HepG2 (cell line): ENCODE measurements around the gene CPT1B. TPM values are rescaled to one million over a fixed set of nuclear protein-coding genes. Genes with fewer than 3 reads are reported as not detected.

Experiments used
- ATAC-seq: fragments of 200-7000 bp; cut with Tn5 transposase; 3 replicates; pipeline ENCODE4 v1.9.1; 2020; ENCODE audit warnings: mild to moderate bottlenecking, moderate library complexity
- BruUV-seq: library from RNA; stranded (reverse); fragments of 400-500 nt; replicated peaks from 2 replicates; lab custom pipeline; 2021; lab: Mats Ljungman, UMichigan
- CTCF ChIA-PET: fragments of 300-600 bp; formaldehyde crosslinking; extraction: SDS; loops from one replicate; lab custom pipeline; 2021; ENCODE audit warnings: low total read pairs, inconsistent platforms, low intra/inter-chr PET ratio; lab: Yijun Ruan, JAX
- POLR2A ChIA-PET: fragments of 350-600 bp; sonication (Branson Sonifier 250); formaldehyde crosslinking; loops from one replicate; lab custom pipeline; 2020; ENCODE audit warnings: antibody characterized with exemption, inconsistent platforms; lab: Yijun Ruan, JAX
- DNase-seq: peaks from one replicate; pipeline ENCODE4 v3.0.0-alpha.2; 2015; ENCODE audit warnings: low spot score
- FAIRE-seq: peaks from 3 replicates; lab custom pipeline; 2011; peaks lifted over from hg19 to GRCh38; lab: Jason Lieb, UNC
- H2AFZ ChIP-seq: one replicate; pipeline ENCODE4 v1.6.1; 2011; ENCODE audit warnings: low read length, inconsistent platforms
- H3K27ac ChIP-seq: fragments of 300-600 bp; 3 replicates; pipeline ENCODE4 v1.8.0; 2011; ENCODE audit warnings: mixed run types, mild to moderate bottlenecking, mixed read lengths, low read length, inconsistent platforms; ENCODE audit not compliant: insufficient read depth; ENCODE audit errors: extremely low read length
- H3K27me3 ChIP-seq, 2 experiments: fragments of 200-600 bp in 1 of 2; 2 replicates in 1 of 2; 3 replicates in 1 of 2; pipeline versions ENCODE4 v1.6.0 to v1.8.0; 2011; ENCODE audit warnings: low read length in 2 of 2, mild to moderate bottlenecking in 2 of 2, moderate library complexity in 2 of 2, inconsistent platforms in 1 of 2; ENCODE audit not compliant: insufficient read depth in 2 of 2, control insufficient read depth in 1 of 2
- H3K36me3 ChIP-seq, 2 experiments: fragments of 200-600 bp in 1 of 2; replicated peaks in 1 of 2; 2 replicates in 1 of 2; 3 replicates in 1 of 2; pipeline versions ENCODE4 v1.5.1 to v1.8.0; 2011; ENCODE audit warnings: low read length in 2 of 2, inconsistent platforms in 1 of 2; ENCODE audit not compliant: insufficient read depth in 2 of 2, control insufficient read depth in 1 of 2
- H3K4me1 ChIP-seq: 2 replicates; pipeline ENCODE4 v1.5.1; 2012; ENCODE audit warnings: low read length, inconsistent platforms; ENCODE audit not compliant: insufficient read depth
- H3K4me2 ChIP-seq: 2 replicates; pipeline ENCODE4 v1.6.0; 2011; ENCODE audit warnings: low read depth, low read length, inconsistent platforms
- H3K4me3 ChIP-seq, 3 experiments: fragments of 200-600 bp in 1 of 3; sonication (generic), shearing (Covaris generic) in 1 of 3; replicated peaks in 1 of 3; 2 replicates each; pipeline ENCODE4 v1.5.1; 2011 to 2016; ENCODE audit warnings: low read length in 3 of 3, inconsistent platforms in 2 of 3, low read depth in 2 of 3, mild to moderate bottlenecking in 2 of 3, control low read depth in 1 of 3, mixed read lengths in 1 of 3; ENCODE audit not compliant: insufficient read depth in 1 of 3
- H3K79me2 ChIP-seq: one replicate; pipeline ENCODE4 v1.6.1; 2011; ENCODE audit warnings: low read length, inconsistent platforms; ENCODE audit not compliant: insufficient read depth
- H3K9ac ChIP-seq: 2 replicates; pipeline ENCODE4 v1.6.0; 2011; ENCODE audit warnings: mild to moderate bottlenecking, low read depth, low read length, inconsistent platforms; ENCODE audit not compliant: insufficient read depth
- H3K9me3 ChIP-seq: 2 replicates; pipeline ENCODE4 v1.5.1; 2012; ENCODE audit warnings: mild to moderate bottlenecking, low read length
- H4K20me1 ChIP-seq: 2 replicates; pipeline ENCODE4 v1.6.0; 2011; ENCODE audit warnings: inconsistent platforms, mild to moderate bottlenecking, low read length, moderate library complexity; ENCODE audit not compliant: insufficient read depth
- HDAC2 ChIP-seq: sonication (generic); formaldehyde crosslinking; IDR thresholded peaks from 2 replicates; pipeline ENCODE4 v1.4.0; 2020; ENCODE audit warnings: missing genetic modification reagents
- RARA ChIP-seq: IDR thresholded peaks from 2 replicates; pipeline ENCODE4 v1.6.1; 2016; ENCODE audit warnings: missing genetic modification reagents, missing compliant biosample characterization
- SCMH1 ChIP-seq: sonication (generic); formaldehyde crosslinking; IDR thresholded peaks from 2 replicates; pipeline ENCODE4 v1.9.0; 2021; ENCODE audit warnings: missing genetic modification reagents, mild to moderate bottlenecking, borderline replicate concordance
- SOX5 ChIP-seq: IDR thresholded peaks from 2 replicates; pipeline ENCODE4 v1.6.1; 2016; ENCODE audit warnings: borderline replicate concordance
- ZNF572 ChIP-seq: sonication (generic); formaldehyde crosslinking; IDR thresholded peaks from 2 replicates; pipeline ENCODE4 v1.5.1; 2020; ENCODE audit warnings: mild to moderate bottlenecking, missing genetic modification reagents
- ZNF670 ChIP-seq: sonication (generic); formaldehyde crosslinking; IDR thresholded peaks from 2 replicates; pipeline ENCODE4 v1.8.0; 2022; ENCODE audit warnings: mild to moderate bottlenecking, missing genetic modification reagents, borderline replicate concordance
- ZNF7 ChIP-seq: IDR thresholded peaks from 2 replicates; pipeline ENCODE4 v1.6.1; 2016; ENCODE audit warnings: missing biosample characterization, missing genetic modification reagents
- WGBS: methylation state at CpG from one replicate; pipeline ENCODE4 v1.1.6; 2017; ENCODE audit warnings: low lambda C conversion rate; 5-methylcytosine and 5-hydroxymethylcytosine counted together
- in situ Hi-C: cut with HindIII; loops from 2 replicates; pipeline ENCODE4 v1.10.0; 2017; ENCODE audit warnings: low pct_unique_long_range_greater_than_20kb; ENCODE audit not compliant: extremely low pct_ligation_motif_present
- intact Hi-C: fragments of 100-400 bp; cut with micrococcal nuclease; formaldehyde crosslinking; loops from one replicate; pipeline ENCODE4 v1.10.0; 2022; ENCODE audit not compliant: unreplicated experiment
- polyA plus RNA-seq, 8 experiments: library from polyadenylated mRNA; depleted of rRNA in 3 of 8; stranded (reverse) in 7 of 8; unstranded in 1 of 8; fragments of >200 nt; fragmentation: Illumina TruSeq in 4 of 8; extraction: Trizol in 4 of 8; gene quantifications; 2 replicates each; pipeline versions ENCODE4 v1.2.1 to v1.2.3, GENCODE V29; 2011 to 2016; ENCODE audit warnings: low read depth in 4 of 8, missing spikeins in 1 of 8, mixed read lengths in 1 of 8; ENCODE audit not compliant: insufficient read depth in 1 of 8
- total RNA-seq, 5 experiments: library from RNA; depleted of rRNA; stranded (reverse); fragments of >200 nt; fragmentation: Illumina TruSeq; extraction: Trizol; gene quantifications; 2 replicates each; pipeline ENCODE4 v1.2.3, GENCODE V29; 2016; ENCODE audit warnings: low read depth in 1 of 5
- TF ChIP-seq, protein P1 (sequence below): sonication (generic); formaldehyde crosslinking; IDR thresholded peaks from 2 replicates; pipeline ENCODE4 v1.4.0; 2020; ENCODE audit warnings: mild to moderate bottlenecking, missing genetic modification reagents
- TF ChIP-seq, protein P2 (sequence below): sonication (generic); formaldehyde crosslinking; IDR thresholded peaks from 2 replicates; pipeline ENCODE4 v1.4.0; 2020; ENCODE audit warnings: missing genetic modification reagents
- TF ChIP-seq, protein P3 (sequence below): sonication (generic); formaldehyde crosslinking; IDR thresholded peaks from 2 replicates; pipeline ENCODE4 v1.5.0; 2020; ENCODE audit warnings: missing genetic modification reagents
- TF ChIP-seq, protein P4 (sequence below): sonication (generic); formaldehyde crosslinking; IDR thresholded peaks from 2 replicates; pipeline ENCODE4 v1.8.0; 2022; ENCODE audit warnings: low read depth, missing genetic modification reagents
- TF ChIP-seq, protein P5 (sequence below): sonication (generic); formaldehyde crosslinking; IDR thresholded peaks from 2 replicates; pipeline ENCODE4 v1.4.0; 2020; ENCODE audit warnings: missing genetic modification reagents, mild to moderate bottlenecking, borderline replicate concordance

The CPT1B gene
- total and polyA plus RNA-seq, 2 of the 13 experiments (the other 11 are each of a cell fraction or from before 2014, with no cell fraction given): 9.2 to 19.5 TPM

DNA sequence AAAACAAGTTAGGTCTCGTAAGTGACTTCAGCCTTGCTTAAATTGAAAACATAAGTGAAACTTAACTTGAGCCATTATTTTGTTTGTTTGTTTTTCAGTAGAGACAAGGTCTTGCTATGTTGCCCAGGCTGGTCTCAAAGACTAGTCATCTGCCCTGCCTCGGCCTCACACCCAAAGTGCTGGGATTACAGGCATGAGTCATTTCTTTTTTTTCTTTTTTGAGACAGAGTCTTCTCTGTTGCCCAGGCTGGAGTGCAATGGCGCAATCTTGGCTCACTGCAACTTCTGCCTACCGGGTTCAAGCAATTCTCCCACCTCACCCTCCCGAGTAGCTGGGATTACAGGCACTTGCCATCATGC lies 36.6 kb downstream of the CPT1B start (continued):
- TF ChIP-seq RARA (CRISPR knock-in tag): peak; percentile 36; the same call in 1 of the 2 replicates

DNA sequence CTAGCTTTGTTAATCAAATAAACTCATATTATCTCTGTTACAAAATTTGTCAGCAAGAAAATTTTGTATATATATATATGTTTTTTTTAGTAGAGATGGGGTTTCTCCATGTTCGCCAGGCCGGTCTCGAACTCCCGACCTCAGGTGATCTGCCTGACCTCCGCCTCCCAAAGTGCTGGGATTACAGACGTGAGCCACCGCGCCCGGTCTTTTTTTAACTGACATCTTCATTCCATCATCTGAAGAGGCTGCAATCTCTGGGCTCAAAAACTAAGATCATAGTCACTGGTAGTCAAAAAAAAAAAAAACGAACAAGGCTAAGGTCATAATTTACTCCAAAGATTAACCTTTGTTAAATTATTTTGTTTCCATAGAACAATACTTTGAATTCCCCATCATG lies 37.8 kb downstream of the CPT1B start:
- 91% methylated on average over 10 of the region's 10 CpGs for WGBS
- no TSS peak for BruUV-seq
- FAIRE-seq (no peak), ATAC-seq (no peak), DNase-seq (no peak)
- no peak for TF ChIP-seq HDAC2 (CRISPR knock-in tag)
- TF ChIP-seq, protein P1, sequence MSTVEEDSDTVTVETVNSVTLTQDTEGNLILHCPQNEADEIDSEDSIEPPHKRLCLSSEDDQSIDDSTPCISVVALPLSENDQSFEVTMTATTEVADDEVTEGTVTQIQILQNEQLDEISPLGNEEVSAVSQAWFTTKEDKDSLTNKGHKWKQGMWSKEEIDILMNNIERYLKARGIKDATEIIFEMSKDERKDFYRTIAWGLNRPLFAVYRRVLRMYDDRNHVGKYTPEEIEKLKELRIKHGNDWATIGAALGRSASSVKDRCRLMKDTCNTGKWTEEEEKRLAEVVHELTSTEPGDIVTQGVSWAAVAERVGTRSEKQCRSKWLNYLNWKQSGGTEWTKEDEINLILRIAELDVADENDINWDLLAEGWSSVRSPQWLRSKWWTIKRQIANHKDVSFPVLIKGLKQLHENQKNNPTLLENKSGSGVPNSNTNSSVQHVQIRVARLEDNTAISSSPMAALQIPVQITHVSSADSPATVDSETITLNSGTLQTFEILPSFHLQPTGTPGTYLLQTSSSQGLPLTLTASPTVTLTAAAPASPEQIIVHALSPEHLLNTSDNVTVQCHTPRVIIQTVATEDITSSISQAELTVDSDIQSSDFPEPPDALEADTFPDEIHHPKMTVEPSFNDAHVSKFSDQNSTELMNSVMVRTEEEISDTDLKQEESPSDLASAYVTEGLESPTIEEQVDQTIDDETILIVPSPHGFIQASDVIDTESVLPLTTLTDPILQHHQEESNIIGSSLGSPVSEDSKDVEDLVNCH (CRISPR knock-in tag): no peak
- TF ChIP-seq, protein P2, sequence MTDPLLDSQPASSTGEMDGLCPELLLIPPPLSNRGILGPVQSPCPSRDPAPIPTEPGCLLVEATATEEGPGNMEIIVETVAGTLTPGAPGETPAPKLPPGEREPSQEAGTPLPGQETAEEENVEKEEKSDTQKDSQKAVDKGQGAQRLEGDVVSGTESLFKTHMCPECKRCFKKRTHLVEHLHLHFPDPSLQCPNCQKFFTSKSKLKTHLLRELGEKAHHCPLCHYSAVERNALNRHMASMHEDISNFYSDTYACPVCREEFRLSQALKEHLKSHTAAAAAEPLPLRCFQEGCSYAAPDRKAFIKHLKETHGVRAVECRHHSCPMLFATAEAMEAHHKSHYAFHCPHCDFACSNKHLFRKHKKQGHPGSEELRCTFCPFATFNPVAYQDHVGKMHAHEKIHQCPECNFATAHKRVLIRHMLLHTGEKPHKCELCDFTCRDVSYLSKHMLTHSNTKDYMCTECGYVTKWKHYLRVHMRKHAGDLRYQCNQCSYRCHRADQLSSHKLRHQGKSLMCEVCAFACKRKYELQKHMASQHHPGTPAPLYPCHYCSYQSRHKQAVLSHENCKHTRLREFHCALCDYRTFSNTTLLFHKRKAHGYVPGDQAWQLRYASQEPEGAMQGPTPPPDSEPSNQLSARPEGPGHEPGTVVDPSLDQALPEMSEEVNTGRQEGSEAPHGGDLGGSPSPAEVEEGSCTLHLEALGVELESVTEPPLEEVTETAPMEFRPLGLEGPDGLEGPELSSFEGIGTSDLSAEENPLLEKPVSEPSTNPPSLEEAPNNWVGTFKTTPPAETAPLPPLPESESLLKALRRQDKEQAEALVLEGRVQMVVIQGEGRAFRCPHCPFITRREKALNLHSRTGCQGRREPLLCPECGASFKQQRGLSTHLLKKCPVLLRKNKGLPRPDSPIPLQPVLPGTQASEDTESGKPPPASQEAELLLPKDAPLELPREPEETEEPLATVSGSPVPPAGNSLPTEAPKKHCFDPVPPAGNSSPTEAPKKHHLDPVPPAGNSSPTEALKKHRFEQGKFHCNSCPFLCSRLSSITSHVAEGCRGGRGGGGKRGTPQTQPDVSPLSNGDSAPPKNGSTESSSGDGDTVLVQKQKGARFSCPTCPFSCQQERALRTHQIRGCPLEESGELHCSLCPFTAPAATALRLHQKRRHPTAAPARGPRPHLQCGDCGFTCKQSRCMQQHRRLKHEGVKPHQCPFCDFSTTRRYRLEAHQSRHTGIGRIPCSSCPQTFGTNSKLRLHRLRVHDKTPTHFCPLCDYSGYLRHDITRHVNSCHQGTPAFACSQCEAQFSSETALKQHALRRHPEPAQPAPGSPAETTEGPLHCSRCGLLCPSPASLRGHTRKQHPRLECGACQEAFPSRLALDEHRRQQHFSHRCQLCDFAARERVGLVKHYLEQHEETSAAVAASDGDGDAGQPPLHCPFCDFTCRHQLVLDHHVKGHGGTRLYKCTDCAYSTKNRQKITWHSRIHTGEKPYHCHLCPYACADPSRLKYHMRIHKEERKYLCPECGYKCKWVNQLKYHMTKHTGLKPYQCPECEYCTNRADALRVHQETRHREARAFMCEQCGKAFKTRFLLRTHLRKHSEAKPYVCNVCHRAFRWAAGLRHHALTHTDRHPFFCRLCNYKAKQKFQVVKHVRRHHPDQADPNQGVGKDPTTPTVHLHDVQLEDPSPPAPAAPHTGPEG (CRISPR knock-in tag): no peak
- TF ChIP-seq, protein P3, sequence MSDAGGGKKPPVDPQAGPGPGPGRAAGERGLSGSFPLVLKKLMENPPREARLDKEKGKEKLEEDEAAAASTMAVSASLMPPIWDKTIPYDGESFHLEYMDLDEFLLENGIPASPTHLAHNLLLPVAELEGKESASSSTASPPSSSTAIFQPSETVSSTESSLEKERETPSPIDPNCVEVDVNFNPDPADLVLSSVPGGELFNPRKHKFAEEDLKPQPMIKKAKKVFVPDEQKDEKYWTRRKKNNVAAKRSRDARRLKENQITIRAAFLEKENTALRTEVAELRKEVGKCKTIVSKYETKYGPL (CRISPR knock-in tag): no peak
- TF ChIP-seq SCMH1: no peak
- TF ChIP-seq, protein P4, sequence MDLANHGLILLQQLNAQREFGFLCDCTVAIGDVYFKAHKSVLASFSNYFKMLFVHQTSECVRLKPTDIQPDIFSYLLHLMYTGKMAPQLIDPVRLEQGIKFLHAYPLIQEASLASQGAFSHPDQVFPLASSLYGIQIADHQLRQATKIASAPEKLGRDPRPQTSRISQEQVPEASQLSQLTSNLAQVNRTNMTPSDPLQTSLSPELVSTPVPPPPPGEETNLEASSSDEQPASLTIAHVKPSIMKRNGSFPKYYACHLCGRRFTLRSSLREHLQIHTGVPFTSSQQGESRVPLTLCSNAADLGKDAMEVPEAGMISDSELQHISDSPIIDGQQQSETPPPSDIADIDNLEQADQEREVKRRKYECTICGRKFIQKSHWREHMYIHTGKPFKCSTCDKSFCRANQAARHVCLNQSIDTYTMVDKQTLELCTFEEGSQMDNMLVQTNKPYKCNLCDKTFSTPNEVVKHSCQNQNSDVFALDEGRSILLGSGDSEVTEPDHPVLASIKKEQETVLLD: no peak
- TF ChIP-seq SOX5 (CRISPR knock-in tag): no peak
- no peak for TF ChIP-seq ZNF572
- TF ChIP-seq ZNF7 (CRISPR knock-in tag): no peak
- TF ChIP-seq ZNF670 (CRISPR knock-in tag): no peak
- TF ChIP-seq, protein P5, sequence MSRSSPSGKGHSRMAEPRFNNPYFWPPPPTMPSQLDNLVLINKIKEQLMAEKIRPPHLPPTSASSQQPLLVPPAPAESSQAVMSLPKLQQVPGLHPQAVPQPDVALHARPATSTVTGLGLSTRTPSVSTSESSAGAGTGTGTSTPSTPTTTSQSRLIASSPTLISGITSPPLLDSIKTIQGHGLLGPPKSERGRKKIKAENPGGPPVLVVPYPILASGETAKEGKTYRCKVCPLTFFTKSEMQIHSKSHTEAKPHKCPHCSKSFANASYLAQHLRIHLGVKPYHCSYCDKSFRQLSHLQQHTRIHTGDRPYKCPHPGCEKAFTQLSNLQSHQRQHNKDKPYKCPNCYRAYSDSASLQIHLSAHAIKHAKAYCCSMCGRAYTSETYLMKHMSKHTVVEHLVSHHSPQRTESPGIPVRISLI: no peak
- Histone ChIP-seq H4K20me1 (no peaks in the 10 kb centered on the region), H3K4me1 (peaks cover 28% of the 10 kb centered on the region), H3K4me3 (no peak overlapping the region), H3K4me2 (no peak overlapping the region), H3K79me2 (no peaks in the 10 kb centered on the region), H3K27ac (no peak overlapping the region), H3K9ac (no peak overlapping the region), H2AFZ (no peak overlapping the region), H3K27me3 (peaks cover 0 to 7% of the 10 kb centered on the region in 2 experiments; a peak in 3 of 5 replicates), H3K36me3 (no peaks in the 10 kb centered on the region), H3K9me3 (no peaks in the 10 kb centered on the region)
- ChIA-PET POLR2A (interaction anchor here (1.7 to 2.2 kb wide), 5 partner anchors 8 to 15 kb away, joined by 4 to 18 read pairs (median 5); partner anchors contain the start of gene SCO2), CTCF (no interaction called here)
- in situ Hi-C loops: no loop called here
- intact Hi-C loops: no loop called here
